NCI-H1105 treated with DMSO at 0.1 percent for 48 hours (cell line): ENCODE results near the gene GSC2.

ENCODE experiments used
- DNase-seq: peaks from one replicate; lab custom pipeline; 2025; lab: John Stamatoyannopoulos, UW

Gene GSC2

GRCh38 chr22:19119949-19120348 lies 30.1 kb downstream of the GSC2 start:
- DNase-seq, result no peak

GRCh38 chr22:19118329-19118880 lies 31.7 kb downstream of the GSC2 start:
- DNase-seq, result no peak

GRCh38 chr22:19117111-19117512 lies 33.0 kb downstream of the GSC2 start:
- peak; percentile 85 for DNase-seq

- no peak for DNase-seq
These were observed 34.5 kb downstream of the GSC2 start for GRCh38 chr22:19115628-19116027.

- no peak for DNase-seq
These were observed 35.0 kb downstream of the GSC2 start for GRCh38 chr22:19114984-19115552.

- DNase-seq, result no peak
These were observed 36.7 kb downstream of the GSC2 start for GRCh38 chr22:19113429-19113828.

- DNase-seq, result no peak
These were observed 38.5 kb downstream of the GSC2 start for GRCh38 chr22:19111584-19111983.

GRCh38 chr22:19111140-19111539 lies 39.0 kb downstream of the GSC2 start:
- no peak for DNase-seq

GRCh38 chr22:19110646-19111045 lies 39.4 kb downstream of the GSC2 start:
- no peak for DNase-seq

- no peak for DNase-seq
These were observed 40.0 kb downstream of the GSC2 start for GRCh38 chr22:19110064-19110458.

- no peak for DNase-seq
These were observed 40.7 kb downstream of the GSC2 start for GRCh38 chr22:19109198-19110063.

GRCh38 chr22:19108807-19109197 lies 41.3 kb downstream of the GSC2 start:
- no peak for DNase-seq

GRCh38 chr22:19107730-19108074 lies 42.4 kb downstream of the GSC2 start:
- no peak for DNase-seq

GRCh38 chr22:19106886-19107729 lies 43.0 kb downstream of the GSC2 start:
- DNase-seq, result no peak

GRCh38 chr22:19105867-19106802 lies 44.0 kb downstream of the GSC2 start:
- DNase-seq, result no peak

- no peak for DNase-seq
These were observed 44.6 kb downstream of the GSC2 start for GRCh38 chr22:19105456-19105855.

GRCh38 chr22:19103880-19104821 lies 45.9 kb downstream of the GSC2 start:
- no peak for DNase-seq

- DNase-seq, result no peak
These were observed 51.9 kb downstream of the GSC2 start for GRCh38 chr22:19098157-19098556.

GRCh38 chr22:19097518-19097917 lies 52.6 kb downstream of the GSC2 start:
- no peak for DNase-seq
